Stimulated activated CD4-positive, alpha-beta T cell treated with anti-CD3 and anti-CD28 coated beads, Interleukin-4, amount 100 ng/mL, for 1 hour (primary cell): Measurements from ENCODE around the gene MYOZ3.

Experiments used
- DNase-seq: peaks from one replicate; pipeline ENCODE4 v3.0.0-alpha.2; 2020

MYOZ3 gene

DNA sequence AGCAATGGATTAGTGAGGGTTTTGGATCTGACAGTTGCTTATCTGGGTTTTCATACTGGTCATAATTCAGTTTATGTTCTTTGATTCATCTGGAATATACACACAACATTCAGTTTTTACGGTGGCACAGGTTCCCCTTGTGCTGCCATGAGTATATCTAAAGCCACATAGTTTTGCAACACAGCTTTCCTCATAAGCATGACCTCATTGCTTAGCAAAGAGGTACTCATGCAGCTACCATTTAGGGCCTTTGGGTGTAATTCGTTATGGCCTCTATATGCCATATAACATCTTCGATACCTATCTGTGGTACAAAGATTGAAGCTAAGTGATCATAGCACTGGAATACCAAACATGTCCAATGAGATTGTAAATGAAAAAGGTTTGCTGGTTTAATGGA, 42.7 kb downstream of the MYOZ3 start:
- DNase-seq = no peak

DNA sequence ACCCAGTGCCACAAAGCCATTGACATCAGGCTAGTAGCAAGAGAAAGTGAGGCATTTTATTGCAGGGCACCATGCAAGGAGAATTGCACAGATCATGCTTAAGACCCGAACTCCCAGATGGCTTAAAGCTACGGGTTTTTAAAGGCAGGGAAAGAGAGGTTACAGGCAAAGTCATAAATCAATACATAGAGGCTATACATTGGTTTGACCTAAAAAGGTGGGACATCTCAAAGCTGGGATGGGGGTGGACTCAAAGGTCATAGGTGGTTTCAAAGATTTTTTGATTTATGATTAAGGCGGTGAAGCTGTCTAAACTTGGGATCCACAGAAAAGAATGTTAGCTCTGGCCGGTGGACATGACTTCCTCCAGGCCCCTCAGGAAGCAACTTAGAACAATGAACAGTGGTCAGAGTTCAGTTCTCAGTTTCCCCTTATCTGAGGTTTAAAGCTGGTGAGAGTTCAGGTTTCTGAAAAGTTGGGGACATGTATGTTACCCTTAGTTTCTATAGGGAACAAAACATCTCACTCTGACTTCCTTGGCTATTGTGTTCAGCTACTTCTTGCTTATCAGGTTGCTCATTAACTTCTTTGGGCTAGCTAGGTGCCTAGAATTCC, 45.8 kb downstream of the MYOZ3 start:
- DNase-seq = no peak

DNA sequence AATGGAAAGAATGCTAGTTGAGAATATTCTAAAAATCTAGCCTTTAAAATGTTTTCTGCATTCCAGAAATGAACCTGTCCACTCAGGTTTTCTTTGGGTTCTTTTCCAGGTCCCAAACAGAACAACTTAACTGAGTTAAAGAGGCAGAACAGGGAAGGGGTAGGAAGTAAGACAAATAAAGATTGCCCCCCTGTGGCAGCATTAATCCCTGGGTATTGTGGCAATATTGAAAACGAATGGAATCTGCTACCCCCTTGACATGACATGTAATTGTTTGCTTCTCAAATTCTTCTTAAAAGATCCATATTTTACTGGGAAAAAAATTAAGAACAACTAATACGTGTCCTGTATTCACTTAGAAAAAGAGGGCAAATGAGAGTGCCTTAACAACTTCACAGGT, 49.1 kb downstream of the MYOZ3 start:
- no peak for DNase-seq

DNA sequence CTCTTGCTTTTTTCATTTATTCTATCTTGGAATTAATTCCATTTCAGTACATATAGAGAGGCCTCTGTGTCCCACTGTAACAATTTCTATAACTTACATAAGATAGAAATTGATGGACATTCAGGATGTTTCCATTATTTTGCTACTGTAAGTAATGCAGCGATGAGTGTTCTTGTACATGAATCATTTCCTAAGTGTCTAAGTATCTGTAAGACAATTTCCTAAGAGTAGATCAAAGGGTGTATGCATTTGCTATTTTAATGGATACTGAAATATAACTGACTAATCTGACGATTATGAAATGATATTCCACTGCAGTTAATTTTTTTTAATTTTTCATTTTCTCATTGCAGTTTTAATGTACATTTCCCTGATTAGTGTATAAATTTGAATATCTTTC, 62.8 kb downstream of the MYOZ3 start:
- DNase-seq = no peak
